LHCN-M2 (cell line): ENCODE measurements around the gene EZH1. TPM values are rescaled to one million over a fixed set of nuclear protein-coding genes. Genes with fewer than 3 reads are reported as not detected.
"Not testable (repeated sequence)": the region's sequence is repeated elsewhere in the genome, so short reads cannot be mapped to it uniquely, and the experiment has no call there.

ENCODE experiments used
- DNase-seq: peaks from one replicate; pipeline ENCODE4 v3.0.0-alpha.2; 2012; ENCODE audit warnings: low read depth
- total RNA-seq: library from RNA; depleted of rRNA; stranded (reverse); fragments of >200 nt; gene quantifications from 2 replicates; pipeline ENCODE4 v1.2.3, GENCODE V29; 2014

Gene EZH1
- total RNA-seq, 1 experiment from 2014 or later: 13.3 TPM

- DNase-seq: no peak
Observed at GRCh38 chr17:42772945-42773289, 28.1 kb upstream of the EZH1 start.

DNA sequence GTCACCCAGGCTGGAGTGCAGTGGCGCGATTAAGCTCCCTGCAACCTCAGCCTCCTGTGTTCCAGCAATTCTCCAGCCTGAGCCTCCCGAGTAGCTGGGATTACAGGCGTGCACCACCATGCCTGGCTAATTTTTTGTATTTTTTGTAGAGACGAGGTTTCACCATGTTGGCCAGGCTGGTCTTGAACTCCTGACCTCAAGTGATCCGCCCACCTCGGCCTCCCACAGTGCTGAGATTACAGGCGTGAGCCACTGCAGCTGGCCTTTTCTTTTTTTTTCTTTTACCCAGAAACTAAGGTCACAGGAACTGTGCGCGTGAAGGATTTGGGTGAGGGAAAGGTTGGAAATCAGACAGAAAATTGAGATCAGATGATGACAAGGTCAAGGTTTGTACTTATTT is 25.1 kb upstream of the EZH1 start:
- not testable (repeated sequence) for DNase-seq

DNA sequence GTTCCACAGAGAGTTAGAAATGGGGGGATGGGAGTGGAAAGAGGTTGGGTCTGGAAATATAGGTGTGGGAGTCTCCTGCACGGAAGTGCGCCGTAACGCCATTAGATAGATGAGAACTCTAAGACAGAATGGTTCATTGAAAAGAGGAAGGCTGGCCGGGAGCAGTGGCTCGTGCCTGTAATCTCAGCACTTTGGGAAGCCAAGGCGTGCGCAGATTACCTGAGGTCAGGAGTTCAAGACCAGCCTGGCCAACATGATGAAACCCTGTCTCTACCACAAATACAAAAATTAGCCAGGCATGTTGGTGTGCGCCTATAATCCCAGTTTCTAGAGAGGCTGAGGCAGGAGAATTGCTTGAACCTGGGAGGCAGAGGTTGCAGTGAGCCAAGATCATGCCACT is 23.2 kb upstream of the EZH1 start:
- DNase-seq: not testable (repeated sequence)

DNA sequence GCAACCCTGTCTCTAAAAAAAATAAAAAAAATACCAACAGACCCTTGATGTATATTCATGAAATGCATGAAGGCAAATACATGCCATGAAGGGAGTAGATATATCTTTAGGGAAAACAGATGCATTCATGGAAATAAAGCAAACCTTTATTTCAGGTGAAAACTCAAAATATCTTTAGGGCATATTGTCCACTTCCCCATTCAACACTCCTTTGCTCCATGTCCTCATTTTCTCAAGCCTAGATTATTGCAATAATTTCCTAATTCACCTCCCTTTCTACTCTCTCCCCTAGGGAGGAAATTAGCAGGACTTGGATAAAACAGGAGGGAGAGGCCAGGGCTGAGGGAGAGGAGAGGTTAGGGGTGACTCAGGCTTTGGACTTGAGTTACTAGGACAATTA is 22.7 kb upstream of the EZH1 start:
- no peak for DNase-seq

GRCh38 chr17:42766124-42766523 is 21.3 kb upstream of the EZH1 start:
- DNase-seq: no peak

DNA sequence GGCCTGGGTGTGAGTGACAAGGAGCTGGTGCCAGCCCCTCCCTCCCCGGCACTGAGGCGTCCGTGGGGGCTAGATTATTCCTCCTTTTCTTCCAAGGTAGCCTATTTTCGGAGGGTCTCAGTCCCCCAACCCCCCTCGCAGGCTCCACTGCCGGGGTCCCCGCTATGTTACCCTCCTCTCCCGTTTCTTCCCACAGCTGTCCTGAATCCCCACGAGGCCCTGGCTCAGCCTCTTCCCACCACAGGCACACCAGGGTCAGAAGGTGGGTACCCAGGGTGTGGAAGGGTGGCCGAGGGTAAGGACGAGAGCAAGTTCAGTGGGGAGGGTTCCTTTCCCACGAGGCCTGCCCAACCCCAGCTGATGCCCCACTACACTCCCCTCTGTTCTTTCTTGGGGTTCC is 16.8 kb upstream of the EZH1 start:
- no peak for DNase-seq

- DNase-seq: no peak
Observed at GRCh38 chr17:42760652-42761581, 16.1 kb upstream of the EZH1 start, which contains the start of gene RAMP2. RAMP2 (plus strand) TSS chr17:42761227; CDS start chr17:42761262, 35 bp downstream.

- peak; percentile 22 for DNase-seq
Observed at GRCh38 chr17:42759982-42760651, 15.3 kb upstream of the EZH1 start.

GRCh38 chr17:42754782-42755181 is 9.9 kb upstream of the EZH1 start:
- peak; percentile 32 for DNase-seq

GRCh38 chr17:42751628-42752027 is 6.8 kb upstream of the EZH1 start:
- DNase-seq: no peak

- DNase-seq: no peak
Observed at GRCh38 chr17:42750739-42751344, 6.0 kb upstream of the EZH1 start.

DNA sequence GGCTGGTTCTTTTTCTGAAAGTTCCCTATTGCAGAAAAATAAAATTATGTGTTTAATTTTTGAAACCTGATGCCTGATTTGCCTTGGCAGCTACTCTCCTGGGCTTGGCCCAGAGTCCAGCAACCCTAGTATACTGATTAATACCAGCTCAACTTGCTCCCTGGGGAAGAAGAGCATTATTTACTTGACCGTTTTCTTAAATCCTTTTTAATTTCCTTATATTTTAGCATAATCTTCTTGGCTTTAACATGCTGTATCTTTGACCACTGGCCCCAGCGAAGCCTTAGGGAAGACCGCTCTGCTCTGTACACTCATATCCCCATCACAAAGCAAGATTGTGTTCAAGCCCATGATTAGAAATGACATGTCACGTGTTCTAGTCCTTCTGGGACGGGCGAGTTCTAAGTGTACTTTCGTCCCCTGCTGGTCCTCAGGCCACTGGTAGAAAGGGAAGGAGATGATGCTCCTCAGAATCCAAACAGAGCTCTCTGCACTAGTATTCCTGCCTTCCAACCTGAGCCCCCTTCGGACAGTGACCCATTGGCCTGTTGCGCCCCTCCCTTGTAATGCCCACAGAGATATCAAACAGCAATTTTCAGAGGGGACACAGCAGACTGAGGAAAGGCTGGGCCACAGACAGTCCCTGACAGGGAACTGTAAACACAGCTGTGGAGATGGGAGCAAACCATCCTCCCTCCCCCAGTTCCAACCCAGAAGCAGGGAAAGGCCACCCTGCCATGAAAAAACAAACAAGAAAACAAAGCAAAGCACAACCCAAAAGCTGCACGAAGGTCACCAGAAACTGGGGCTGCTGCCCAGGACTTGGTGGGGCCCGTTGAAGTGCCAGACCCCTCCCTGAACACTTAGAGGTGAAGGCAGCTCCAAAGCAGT is 4.3 kb upstream of the EZH1 start:
- no peak for DNase-seq

DNA sequence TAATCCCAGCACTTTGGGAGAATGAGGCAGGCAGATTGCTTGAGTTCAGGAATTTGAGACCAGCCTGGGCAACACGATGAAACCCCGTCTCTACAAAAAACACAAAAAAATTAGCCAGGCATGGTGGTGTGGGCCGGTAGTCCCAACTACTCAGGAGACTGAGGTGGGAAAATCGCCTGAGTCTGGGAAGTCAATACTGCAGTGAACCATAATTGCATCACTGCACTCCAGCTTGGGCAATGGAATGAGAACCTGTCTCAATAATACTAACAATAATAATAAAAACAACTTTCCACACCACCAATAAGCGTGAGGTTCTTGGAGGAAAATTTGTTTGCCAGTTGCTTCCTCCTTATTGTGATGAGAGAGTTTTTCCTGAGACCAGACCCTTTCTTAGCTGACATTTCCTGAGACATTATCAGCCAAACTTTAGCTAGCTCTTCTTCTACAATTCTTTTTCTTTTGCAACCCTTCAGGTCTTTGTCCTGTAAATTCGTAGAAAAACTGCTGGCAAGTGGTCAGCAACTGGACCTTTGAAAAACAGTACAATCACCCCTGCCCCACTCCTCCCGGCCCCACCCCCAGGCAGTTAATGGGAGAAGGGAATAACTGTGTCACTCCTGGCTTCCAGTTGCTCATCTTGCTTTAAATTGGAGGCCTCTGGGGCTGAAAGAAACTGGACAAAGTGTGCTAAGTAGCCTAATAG is 3.5 kb upstream of the EZH1 start:
- DNase-seq: no peak

DNA sequence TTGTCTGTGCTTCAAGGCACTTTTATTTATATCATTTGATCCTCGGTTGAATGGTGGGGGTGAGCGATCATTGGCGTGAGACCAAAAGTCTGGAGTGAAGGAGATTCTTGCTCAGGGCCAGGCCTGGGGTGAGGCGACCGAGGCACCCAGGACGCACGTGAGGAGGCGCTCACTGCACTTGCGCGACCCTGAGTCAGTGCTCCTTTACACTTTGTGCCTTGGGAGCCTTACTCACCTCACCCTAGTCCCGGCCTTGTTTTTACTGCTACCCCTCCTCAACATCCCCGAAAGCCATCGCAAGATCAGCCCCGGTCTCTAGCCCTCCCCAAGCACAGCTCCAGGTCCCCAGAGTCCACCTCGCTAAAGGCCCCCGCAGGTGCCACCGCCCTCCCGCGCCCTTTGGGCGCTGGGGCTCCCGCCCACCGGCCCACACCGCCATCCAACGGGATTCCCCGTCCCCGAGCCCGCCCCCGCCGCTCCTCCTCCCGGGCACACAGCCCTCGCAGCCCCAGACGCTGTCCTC is 496 bp downstream of the EZH1 start:
- DNase-seq: peak; percentile 63

DNA sequence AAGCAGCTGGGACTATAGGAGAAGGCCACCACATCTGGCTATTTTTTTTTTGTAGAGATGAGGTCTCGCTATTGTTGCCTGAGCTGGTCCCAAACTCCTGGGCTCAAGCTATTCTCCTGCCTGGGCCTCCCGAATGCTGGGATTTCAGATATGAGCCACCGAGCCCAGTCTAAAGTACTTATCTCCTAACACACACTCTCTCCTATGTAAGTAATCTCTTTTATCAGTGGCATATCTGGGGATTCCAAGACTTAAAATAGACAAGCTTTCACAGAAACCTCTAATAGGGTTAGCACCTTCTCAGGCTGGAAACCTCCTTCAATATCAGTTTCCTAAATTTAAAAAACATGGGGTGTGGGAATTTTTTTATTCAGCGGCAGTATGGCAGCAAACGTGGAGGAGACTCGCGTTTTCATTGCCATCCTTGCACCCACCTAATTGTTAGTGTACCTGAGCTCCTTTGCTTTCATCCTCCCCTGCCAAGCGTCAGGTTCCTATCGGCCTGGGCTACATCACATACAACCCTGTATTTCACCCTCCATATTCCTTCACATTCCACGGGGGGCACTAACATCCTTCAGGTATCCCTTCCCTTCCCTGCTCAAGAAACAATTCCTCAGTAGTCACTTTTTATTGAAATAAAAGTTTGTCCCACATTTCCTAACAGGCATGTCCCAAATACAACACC is 1.1 kb downstream of the EZH1 start:
- no peak for DNase-seq

GRCh38 chr17:42742916-42743315 is 1.9 kb downstream of the EZH1 start:
- DNase-seq: not testable (repeated sequence)

DNA sequence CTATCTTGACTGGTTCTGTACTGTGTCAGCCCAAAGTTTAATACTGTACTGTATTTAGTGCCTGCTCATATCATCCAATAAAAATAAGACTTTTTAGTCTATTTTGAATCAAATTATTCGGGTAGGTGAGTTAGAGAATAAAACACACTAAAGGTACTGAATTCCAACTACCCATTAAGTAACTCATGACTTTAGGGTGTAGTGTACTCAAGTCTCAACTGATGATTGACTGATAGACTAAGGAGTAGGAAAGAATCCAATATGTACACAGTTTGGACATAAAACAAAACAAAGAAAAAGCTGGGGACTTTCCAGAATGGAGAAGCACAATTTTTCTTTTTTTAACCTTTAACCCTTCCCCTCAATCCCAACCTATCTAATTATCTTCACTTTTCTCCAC is 4.1 kb downstream of the EZH1 start:
- DNase-seq: no peak

GRCh38 chr17:42725143-42725542 is 19.7 kb downstream of the EZH1 start:
- DNase-seq: no peak

- no peak for DNase-seq
Observed at GRCh38 chr17:42723636-42724035, 21.2 kb downstream of the EZH1 start.

DNA sequence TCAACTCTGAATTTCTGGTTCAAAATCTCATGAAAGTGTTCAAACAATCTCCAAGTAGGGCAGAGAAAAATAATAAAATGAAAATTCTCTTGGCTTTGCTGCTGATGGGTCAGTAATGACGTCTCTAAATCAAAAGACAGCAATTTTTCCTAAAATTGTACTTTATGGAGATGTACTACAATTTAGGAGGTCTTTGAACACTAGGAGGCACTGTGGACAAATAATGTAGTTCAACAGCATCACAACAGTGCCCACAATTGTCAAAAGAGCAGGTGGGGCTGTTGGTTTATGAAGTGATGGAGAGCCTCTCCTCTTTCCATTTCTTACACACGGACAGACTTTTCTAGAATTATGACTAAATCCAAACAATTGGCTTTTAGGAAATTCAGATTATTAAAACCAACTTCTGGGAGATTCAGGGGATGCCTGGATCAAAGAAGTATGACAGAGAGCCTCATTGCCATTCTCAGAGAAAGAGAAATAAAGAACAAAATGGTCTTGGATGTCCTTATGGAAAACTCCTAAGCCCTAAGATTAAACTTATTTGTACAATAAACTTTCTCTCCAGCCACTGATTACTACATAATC is 23.8 kb downstream of the EZH1 start:
- peak; percentile 72 for DNase-seq
